Measurements from ENCODE around the gene GAMT. TPM values are rescaled to one million over a fixed set of nuclear protein-coding genes. Genes with fewer than 3 reads are reported as not detected.

GAMT gene
- total and polyA plus RNA-seq, 2 of the 13 experiments (the other 11 are each of a cell fraction or from before 2014, with no cell fraction given) = 115 to 124 TPM

GRCh38 chr19:1401138-1401888 is at the start of gene GAMT (continued):
- no peak for TF ChIP-seq ZFP82 (CRISPR knock-in tag; IDR thresholded peaks at IDR 0.05; ENCODE audit: borderline replicate concordance)
- TF ChIP-seq ZNF329 (CRISPR knock-in tag; IDR thresholded peaks at IDR 0.05; ENCODE audit: low read depth) = no peak
- TF ChIP-seq ESRRA (CRISPR knock-in tag; IDR thresholded peaks at IDR 0.05; ENCODE audit: low read depth) = no peak
- TF ChIP-seq TFDP1 (CRISPR knock-in tag; IDR thresholded peaks at IDR 0.05; ENCODE audit: borderline replicate concordance) = peak; percentile 60; the same call in 1 of the 2 replicates
- peak; percentile 61 for TF ChIP-seq YY1 (IDR thresholded peaks at IDR 0.05; ENCODE audit: insufficient read depth, insufficient replicate concordance, low read depth, low read length)
- TF ChIP-seq KLF13 (CRISPR knock-in tag; IDR thresholded peaks at IDR 0.05) = no peak
- no peak for TF ChIP-seq ZNF160 (CRISPR knock-in tag; IDR thresholded peaks at IDR 0.05)
- no peak for TF ChIP-seq HNF4A (CRISPR knock-in tag; IDR thresholded peaks at IDR 0.05)
- no peak for TF ChIP-seq CERS6 (CRISPR knock-in tag; IDR thresholded peaks at IDR 0.05)
- peak; percentile 21; the same call in 1 of the 2 replicates for TF ChIP-seq ZNF605 (CRISPR knock-in tag; IDR thresholded peaks at IDR 0.05)
- TF ChIP-seq ARID4A (CRISPR knock-in tag; IDR thresholded peaks at IDR 0.05; ENCODE audit: borderline replicate concordance) = peak; percentile 18; the same call in 1 of the 2 replicates
- TF ChIP-seq ZNF180 (CRISPR knock-in tag; IDR thresholded peaks at IDR 0.05; ENCODE audit: borderline replicate concordance, low read depth) = no peak
- no peak for TF ChIP-seq SRY (CRISPR knock-in tag; IDR thresholded peaks at IDR 0.05)
- no peak for TF ChIP-seq CHCHD3 (CRISPR knock-in tag; IDR thresholded peaks at IDR 0.05)
- TF ChIP-seq TIGD3 (CRISPR knock-in tag; IDR thresholded peaks at IDR 0.05; ENCODE audit: borderline replicate concordance) = no peak
- TF ChIP-seq ZNF616 (CRISPR knock-in tag; IDR thresholded peaks at IDR 0.05; ENCODE audit: low read depth) = peak; percentile 47; the same call in 1 of the 2 replicates
- TF ChIP-seq ZNF3 (CRISPR knock-in tag; IDR thresholded peaks at IDR 0.05) = no peak
- TF ChIP-seq ZBTB26 (CRISPR knock-in tag; IDR thresholded peaks at IDR 0.05; ENCODE audit: borderline replicate concordance) = no peak

All from HepG2 (cell line).